CD4-positive, alpha-beta T cell treated with Interleukin-17A for 1 hour (primary cell): ENCODE measurements around the gene NOL11.
"Not testable (repeated sequence)": the region's sequence is repeated elsewhere in the genome, so short reads cannot be mapped to it uniquely, and the experiment has no call there.

ENCODE experiments used
- DNase-seq: peaks from one replicate; pipeline ENCODE4 v3.0.0-alpha.2; 2020

Gene NOL11

DNA sequence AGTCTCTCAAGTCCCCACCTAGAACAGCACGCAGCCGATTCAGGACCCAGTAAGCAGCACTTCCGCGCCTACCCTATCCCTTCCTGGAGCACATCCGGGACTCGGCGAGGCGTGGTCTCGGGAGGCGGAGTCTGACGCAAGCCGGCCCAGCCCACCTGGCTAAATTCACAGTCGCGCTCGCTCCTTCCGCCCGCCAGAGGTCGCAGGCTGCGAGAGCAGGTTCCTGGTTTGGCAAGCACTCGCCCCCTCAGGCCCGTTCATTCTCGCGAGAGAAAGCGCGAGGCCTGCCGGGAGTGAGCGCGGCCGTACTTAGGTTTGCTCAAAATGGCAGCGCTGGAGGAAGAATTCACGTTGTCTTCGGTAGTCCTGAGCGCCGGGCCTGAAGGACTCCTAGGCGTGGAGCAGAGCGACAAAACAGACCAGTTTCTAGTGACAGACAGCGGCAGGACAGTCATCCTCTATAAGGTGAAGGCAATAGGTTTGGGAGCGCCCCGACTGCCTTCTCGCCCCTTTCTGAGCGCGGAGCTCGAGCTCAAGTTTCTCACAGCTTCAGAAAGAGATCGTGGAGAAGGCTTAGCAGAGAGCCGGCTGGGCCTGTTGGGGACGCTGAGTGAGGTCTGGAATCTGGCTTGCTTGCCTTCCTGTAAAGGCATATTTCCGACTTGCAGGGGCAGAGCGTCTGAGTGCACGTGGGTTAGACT lies at the start of gene NOL11:
NOL11 (plus strand) TSS at position 313 of the 701 bp plus-strand sequence; CDS start at position 325, 12 bp downstream.
- peak; percentile 99 for DNase-seq

DNA sequence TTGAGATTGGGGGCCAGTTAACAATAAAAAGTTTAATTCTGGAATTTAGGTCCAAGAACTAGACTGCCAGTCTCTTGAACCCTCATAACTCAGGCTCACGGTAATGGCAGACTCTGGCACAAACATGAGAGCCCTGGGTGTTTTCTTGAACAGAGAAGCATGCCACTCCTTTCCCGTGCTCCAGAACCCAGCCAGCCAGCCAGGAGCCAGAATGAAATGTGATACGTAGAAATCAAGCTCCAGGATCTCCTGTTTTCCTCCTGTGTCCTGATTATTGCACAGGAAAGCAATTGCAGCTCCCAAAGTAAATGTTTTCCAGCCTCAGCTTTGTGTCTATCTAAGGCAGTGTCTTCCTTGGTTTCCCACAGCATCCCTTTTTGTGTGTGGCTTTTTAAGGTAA lies 46.2 kb upstream of the NOL11 start:
- DNase-seq = no peak

DNA sequence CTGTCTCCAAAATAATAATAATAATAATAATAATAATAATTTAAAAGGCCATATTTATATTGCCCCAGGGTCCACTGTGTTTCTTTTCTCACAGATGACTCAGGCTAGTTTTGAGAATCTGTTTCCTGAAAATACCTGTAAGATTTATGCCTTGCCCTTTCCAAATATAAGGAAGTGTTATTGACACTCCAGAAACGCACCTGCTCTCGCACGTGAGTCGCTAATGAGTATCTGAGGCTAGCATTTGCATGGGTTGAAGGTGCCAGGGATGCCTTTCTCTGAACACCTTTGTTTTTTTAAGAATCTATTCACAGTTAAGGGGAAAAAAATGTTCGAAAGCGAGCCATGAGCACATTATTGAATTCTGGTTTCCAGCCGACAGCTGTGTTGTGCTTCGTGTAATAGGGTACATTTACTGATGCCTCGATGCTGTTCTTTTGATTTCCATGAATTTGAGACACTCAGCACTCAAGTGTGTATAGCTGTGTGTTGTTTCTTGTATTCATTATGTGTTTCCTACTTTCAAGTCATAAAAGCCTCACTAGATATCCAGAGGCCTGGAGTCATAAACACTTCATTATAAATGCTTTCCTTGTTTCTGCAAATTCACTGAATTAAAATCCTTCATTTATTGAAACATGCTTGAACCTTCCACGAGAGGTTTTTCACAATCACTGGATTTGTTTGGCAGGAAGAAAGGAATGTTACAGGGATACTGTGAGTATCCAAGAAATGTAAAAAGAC lies 45.0 kb upstream of the NOL11 start:
- no peak for DNase-seq

DNA sequence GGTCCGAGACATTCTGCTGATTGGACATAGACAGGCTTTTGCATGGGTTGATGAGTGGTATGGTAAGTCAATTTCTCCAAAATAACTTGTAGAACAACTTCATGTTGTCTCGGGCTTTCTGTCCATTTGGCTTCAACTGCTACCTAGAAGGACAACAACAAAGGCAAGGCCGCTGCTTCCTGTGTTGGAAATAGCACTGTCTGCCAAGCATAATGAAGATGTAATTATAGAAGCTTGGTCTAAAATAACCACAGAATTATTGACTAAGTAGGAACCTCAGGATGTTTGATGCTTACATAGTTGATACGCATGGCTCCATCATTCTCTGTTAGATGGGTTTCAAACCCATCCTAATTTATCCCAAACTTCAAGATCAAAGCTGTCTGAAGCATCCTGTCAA lies 42.3 kb upstream of the NOL11 start:
- no peak for DNase-seq

DNA sequence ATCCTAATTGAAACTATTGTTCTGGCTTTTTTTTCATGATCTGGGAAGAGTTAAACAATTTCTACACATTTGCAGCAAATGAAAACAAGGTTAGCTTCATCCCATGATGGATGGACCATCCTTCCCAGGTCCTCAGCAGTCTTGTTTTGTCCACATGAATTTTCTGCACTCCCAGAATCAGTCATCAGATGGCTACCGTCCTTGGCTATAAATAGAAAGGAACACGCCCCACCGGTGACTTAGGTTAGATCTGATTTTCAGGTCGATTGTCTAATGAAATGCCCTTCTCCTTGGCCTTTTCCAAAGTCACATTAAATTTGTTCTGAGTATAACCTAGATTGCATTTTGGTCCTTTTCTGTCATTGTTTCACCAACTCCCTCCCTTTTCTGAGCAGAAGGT lies 41.4 kb upstream of the NOL11 start:
- no peak for DNase-seq

DNA sequence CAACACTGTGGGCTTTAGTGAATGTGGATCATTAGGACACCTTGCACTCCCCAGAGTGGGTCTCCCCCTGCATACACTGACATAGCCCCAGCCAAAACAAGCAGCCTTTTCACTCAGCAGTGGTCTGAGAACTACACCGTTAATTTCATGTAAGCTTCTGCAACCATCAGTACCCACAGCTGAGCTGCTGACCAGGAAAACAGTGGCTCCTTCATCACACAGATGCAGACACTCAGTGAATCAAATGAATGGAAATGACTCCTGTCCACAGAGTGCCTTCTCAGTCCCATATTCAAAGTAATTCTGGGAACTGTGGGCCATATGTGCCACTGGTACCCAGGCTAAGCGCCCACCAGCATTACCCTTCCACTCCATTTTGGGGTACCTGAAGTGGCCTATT lies 39.3 kb upstream of the NOL11 start:
- DNase-seq = no peak

DNA sequence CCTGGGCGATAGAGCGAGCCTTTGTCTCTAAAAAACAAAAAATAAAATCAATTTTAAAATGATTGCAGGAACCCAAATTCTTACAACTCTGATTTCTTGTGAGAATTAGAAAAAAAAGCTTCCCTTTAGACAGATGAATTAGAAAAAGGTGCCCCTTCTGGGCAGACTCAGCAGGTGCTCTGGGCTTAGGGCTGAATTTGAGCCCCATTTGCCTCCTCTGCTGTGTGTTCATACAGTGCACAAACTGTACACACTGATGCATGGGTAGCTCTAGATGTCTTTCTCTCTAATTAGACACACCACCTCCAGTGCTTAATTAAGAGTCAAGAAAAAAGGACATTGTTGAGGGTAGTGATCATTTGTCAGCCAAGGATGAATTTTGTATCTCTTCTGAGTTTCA lies 38.5 kb upstream of the NOL11 start:
- DNase-seq = no peak

DNA sequence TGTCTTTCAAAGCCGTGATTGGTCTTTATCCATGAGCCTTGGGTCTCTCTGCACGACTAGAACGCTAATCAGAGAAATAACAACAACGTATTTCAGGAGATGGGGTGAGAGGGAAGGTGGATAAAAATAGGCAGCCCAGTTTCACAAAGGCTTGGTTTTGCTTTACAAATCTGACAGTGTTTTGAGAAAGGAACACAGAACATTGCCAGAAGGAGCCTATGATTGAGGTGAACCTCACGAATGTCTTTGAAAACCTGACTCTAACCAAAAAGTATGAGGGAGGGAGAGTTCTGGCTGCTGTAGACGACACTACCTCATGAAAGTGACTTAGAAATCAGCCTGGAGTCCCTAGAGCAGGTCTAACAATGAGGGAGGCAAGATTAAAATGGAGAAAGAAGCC lies 38.0 kb upstream of the NOL11 start:
- DNase-seq = no peak

DNA sequence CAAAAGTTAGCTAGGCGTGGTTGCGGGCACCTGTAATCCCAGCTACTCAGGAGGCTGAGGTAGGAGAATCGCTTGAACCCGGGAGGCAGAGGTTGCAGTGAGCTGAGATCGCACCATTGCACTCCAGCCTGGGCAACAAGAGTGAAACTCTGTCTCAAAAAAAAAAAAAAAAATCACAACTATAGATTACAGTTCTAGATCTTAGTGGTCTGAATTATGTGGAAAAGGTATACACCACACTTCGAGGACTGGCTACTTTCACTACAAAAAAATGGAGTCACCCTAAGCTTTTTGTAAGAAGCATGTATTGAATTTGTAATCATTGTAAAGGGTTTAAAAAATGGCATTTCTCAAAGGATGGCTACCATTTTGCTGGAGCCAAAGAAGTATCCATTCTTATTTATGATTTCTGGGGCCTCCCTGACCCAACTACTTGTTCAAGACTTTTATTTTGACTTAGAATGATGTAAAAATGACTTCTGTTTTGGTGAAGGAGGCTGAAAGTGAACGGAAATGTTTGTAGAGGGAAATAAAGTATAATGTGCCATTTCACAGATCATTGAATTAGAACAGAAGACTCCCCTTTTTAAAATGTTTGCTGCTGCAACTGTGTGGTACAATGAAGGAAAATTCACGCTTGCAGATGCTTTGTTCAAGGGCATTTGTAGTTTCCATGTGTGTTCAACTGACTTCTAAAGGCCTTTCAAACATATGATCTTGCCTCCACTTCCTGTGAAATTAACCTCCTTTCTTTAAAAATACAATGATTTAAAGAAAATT lies 37.1 kb upstream of the NOL11 start:
- no peak for DNase-seq

DNA sequence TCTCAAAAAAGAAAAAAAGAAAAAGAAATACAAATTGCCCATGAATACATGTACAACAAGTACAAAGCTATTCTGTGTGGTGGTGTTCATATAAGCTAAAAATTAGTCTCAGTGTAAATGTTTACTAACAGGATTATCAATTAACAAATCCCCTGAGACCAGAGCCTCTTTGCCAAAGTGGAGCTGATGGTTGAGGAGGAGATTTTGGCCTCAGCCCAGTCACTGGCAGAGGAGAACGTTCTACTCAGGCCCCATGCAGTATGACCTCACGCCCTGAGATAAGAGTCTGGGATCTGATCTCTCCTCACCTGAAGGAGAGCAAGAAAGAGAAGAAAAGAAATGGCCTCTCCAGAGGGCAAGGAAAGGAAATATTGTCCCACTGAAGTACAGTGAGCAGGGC lies 35.5 kb upstream of the NOL11 start:
- DNase-seq = no peak

DNA sequence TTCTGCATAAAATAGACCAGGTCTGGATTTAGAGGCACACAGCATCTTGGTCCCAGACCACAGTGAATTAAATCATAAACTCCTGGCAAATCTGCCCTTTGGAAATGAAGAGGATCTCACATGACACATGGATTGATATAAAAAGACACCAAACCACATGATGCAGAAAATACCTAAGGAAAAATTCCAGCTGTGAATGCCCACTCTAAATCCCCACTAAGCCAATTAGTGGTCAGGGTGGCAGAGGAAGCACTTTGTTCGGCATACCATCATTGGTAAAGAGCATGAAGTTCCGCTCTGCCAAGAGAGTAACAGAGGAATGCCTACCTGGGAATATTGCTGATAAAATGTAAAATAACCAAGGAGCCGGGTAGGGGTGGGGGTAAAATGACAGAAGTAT lies 32.4 kb upstream of the NOL11 start:
- no peak for DNase-seq

DNA sequence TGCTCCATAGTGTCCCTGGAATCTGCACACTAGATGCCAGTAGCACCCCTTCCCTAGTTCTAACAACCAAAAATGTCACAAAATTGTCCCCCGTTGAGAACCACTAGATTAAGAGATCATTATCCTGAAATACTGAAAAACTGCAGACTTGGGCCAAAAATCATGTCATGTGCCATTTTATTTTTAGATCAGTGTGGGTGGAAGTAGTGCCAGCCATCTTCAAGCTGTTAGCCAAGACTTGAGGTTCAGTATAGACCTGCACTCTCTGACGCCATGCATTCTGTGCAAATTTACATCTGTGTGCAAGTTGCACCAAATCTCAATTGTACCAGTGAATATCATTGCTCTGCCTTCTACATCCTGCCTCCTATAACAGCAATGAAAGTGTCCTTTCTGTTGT lies 31.5 kb upstream of the NOL11 start:
- no peak for DNase-seq

DNA sequence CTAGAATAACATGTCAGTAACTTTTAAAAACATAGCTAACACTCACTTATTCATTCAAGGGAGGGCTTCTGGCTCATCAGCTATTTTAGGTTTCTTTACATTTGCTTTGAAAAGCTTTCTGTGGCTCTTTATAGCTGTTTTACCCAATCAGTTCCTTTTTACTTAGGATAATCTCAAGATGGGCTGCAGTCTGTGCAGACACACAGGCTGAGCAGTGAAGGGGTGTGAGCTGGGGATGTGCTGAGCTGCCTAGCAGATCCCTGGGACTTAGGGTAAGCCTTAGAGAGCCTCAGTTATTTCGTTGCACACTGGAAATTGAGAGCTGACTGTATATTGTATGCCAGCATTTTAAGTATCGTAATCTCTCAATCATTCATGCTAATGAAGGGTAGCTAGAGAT lies 30.2 kb upstream of the NOL11 start:
- DNase-seq = no peak

DNA sequence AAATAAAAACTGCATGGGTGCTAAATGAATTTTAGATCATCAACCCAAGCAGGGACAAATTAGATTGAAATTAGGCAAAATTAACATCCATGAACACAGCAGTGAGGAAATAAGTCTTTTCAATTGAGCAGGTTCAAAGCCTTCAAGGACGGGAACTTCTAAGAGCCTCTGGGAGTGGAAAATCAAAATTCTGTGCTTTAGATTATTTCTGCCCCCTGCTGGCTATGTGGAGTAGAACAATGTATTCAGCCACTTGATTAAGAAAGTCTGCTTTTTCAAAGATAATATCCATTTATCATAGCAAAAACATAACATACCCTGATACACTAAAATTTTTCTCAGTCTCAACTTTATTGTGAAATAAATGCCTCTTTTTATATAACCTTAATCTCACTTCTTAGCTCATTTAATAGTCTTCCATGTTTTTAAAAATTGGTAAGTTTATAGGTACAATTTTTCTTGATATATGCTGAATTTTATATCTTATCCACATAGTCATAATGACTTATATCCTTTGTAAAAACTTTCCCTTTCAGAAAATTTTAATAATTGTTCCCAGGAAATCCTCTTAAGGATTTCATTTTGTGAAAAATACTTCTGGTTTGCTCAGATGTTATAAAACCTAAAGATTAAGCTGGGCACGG lies 28.1 kb upstream of the NOL11 start:
- peak; percentile 77 for DNase-seq

DNA sequence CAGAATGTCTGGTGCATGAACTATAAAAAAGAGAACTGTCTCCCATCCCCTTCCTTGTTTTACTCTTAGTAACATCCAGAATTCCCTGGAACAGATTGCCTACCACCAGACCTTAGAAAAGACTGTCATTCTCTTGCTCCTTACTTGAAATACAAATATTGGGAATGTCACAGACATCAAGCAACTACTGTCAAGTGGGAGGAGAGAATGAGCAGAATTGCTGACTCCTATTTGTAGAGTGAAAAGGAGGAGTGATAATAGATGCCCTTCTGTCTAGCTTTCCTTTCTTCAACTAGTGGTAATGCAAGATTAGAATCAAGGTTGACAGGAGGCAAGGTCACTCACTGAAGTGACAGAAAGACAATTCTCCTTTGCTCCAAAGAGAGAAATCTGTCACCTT lies 23.9 kb upstream of the NOL11 start:
- DNase-seq = no peak

DNA sequence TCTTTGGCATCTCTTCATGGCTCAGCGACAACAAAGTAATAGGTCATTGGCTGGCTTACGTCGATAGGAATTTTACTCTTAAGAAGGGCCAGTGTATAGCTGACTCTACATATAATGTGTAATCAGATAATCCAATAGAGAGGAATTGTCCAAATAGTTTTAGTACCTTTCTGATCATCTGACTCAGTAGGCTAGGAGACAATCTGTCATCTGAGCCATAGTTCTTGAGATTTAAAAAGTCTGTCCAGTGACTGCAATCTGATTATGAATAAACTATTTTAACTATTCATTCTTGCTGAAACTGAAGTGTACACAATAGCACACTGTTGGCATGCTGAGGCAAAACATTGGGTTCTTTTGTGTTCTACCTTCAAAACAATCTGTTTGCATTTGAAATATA lies 21.4 kb upstream of the NOL11 start:
- no peak for DNase-seq

DNA sequence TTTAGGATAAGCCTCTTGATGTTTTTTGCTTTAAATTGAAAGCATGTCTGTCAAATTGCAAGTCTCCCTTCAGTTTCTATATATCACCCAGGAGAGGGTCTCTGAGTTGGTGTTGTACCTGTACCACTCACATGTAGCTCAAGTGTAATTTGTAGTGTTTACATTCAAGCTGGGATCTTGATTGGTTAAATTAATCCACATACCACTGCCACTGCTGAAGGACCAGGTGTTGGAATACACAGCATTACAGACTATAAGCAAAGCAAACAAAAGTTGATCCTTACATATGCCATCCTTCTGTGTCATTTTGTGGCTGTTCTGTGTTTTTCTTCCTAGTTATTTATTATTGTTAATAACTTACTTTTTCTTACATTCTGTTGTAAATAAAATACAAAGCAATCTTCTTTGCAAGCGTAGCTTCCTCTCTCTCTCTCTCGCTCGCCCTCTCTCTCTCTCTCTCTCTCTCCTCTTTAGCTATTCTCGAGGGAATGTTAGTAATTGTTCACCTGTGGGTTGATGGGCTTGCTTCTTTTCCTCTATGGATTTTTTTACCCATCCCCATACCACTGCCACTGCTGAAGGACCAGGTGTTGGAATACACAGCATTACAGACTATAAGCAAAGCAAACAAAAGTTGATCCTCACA lies 20.8 kb upstream of the NOL11 start:
- no peak for DNase-seq

DNA sequence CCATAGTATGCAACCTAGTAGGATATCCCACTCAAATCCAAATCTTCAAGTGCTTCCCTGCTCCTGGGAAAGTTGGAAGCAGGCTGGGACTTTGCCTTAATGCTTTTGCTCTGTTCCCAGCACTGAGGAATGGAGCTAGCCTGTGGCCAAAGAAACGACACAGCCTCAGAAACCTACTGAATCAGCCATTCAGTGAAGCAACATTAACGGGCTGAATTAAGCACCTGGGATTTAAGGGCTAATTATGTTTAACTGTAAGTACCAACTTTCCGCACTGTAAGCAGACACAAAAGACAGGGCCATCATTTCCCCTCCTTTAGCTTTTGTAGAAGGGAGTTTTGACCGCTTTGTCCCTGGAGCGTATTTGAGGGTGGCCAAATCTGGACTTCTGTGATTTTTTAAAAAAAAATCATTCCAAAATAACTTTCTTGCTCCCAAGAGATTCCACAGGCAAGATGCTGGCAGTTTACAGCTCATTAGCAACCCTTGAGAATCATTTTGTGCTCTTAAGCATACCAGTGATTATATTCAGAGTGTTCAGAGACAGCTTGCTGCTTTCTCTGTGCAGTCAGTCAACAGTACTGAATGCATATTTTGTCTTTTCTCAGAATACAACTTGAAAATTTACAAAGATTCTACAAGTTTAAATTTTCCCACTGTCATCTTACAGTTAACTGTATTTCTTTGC lies 17.6 kb upstream of the NOL11 start:
- DNase-seq = no peak

DNA sequence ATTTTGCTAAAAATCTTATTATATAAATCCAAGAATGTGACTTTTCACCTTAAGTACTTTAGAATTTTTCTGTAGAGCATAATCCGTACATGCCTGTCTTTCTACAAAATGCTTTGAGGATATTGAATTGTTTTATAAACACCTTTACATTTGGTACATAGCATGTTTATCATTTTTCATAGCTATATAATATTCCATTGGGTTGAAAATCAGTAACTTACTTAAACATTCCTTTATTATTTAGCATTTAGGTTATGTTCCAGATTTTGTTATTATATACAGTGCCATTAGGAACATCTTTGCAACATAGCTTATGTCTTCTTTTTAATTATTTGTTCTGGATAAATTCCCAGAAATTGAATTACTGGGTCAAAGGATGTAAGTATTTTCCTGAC lies 17.0 kb upstream of the NOL11 start:
- no peak for DNase-seq

DNA sequence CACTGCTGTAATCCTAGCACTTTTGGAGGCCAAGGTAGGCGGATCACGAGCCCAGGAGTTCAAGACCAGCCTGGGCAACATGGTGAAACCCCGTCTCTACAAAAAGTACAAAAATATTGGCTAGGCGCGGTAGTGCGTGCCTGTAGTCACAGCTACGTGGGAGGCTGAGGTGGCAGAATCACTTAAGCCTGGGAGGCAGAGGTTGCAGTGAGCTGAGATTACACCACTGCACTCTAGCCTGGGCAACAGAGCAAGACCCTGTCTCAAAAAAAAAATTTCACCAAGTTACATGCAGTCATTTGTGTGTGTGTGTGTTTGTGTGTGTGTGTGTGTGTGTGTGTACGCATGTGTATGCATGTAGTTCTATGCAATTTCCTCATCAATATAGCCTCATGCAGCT lies 14.9 kb upstream of the NOL11 start:
- not testable (repeated sequence) for DNase-seq

DNA sequence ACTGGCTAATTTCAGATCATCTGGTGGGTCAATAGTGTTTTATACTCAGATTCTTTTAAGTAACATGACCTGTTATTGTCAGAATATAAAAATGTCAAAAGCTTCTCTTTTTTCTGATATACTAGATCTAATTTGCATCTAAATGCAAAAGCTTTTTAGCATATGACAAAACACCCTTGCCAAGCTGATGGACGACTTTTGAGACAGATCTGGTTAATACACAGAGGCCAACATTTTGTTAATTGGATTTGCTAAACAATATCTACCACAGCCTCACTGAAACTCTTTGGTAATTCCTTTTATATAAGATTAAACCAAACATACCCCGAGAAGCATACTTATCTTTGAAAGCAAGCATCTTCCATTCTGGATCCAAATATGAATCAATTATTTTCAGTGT lies 10.3 kb upstream of the NOL11 start:
- DNase-seq = no peak

DNA sequence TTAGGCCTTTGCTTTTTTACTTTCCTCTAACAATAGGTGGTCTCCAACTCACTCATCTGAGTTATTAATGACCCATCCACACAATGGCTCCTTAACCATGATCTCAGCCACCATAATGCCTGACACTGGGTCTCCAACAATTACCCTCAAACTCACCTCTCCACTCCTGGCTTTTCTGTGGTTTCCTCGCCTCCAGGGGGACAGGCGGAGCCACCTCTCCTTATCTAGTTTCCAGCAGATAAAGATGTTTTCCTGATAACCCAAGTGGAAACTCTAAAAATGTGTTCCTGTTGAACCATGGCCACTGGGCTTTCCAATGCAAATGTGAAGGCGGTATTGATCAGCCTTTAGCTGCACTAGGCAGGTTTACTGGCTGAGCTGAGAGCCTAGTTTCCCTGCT lies 9.4 kb upstream of the NOL11 start:
- DNase-seq = no peak
